Measurements from ENCODE around the gene MAGEA10. TPM values are rescaled to one million over a fixed set of nuclear protein-coding genes. Genes with fewer than 3 reads are reported as not detected.

The MAGEA10 gene
- total RNA-seq, 4 donors from 2014 or later = not detected

DNA sequence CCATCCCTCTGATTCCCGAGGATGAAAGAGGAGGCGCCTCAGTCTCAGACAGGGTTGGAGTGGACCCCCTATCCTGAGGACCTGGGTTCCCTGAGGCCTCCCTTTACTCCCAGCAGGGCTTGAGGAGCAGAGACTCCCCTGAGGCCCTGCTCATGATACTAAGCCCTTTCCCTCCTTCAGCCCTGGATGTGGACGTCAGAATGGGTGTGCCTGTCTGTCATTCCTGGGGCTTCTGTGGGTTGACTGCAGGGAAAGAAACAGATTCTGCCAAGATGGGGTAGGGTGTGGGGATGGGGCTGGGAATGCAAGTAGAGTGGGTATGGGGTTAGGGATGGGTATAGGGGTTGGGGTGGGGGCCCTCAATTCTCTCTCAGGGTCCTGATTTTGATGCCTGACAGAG lies 21.1 kb downstream of the MAGEA10 start:
- Histone ChIP-seq H3K4me1 (no peaks in the 10 kb centered on the region), H3K27ac (no peak overlapping the region), H3K36me3 (no peaks in the 10 kb centered on the region), H3K9me3 (no peaks in the 10 kb centered on the region), H3K4me3 (replicated peaks in 1 of 3) (no peak overlapping the region), H3K27me3 (no peaks in the 10 kb centered on the region)
- 90 to 100% methylated on average over 1 to 2 of the region's 3 CpGs for WGBS, 2 donors
- DNase-seq = no peak
- no peak for TF ChIP-seq CTCF (IDR thresholded peaks at IDR 0.05)
- TF ChIP-seq POLR2A (IDR thresholded peaks at IDR 0.05) = no peak
- intact Hi-C loops (cut with DNase I) = no loop called here

DNA sequence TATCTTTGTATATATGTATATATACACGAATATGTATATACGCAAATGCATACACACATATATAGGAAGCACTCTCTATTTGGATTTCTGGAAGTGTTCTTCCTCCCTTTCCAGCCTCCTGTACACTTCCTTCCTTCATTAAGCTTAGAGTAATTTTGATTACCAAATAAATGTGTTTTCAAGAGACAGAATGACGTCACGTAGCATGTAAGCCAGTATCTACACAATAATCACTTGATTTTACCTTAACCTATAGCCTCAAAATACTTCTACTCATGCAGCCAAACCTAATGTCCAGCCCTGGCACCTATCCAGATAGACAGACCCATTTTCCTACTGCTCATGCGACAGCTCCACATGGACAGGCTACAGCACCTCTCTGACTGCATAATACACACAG lies 29.9 kb downstream of the MAGEA10 start:
- H3K27ac ChIP-seq = no peak overlapping the region

GRCh38 chrX:152103866-152104265 lies 34.5 kb downstream of the MAGEA10 start:
- no peaks in the 10 kb centered on the region for H3K4me1 ChIP-seq
- H3K27ac ChIP-seq = no peak overlapping the region
- TF ChIP-seq CTCF (IDR thresholded peaks at IDR 0.05) (no peak), POLR2A (IDR thresholded peaks at IDR 0.05) (no peak)
- H3K36me3 ChIP-seq = no peaks in the 10 kb centered on the region
- WGBS, 2 donors = 88 to 91% methylated on average over 6 of the region's 6 CpGs
- DNase-seq = no peak
- no peaks in the 10 kb centered on the region for H3K9me3 ChIP-seq
- intact Hi-C loops (cut with DNase I) = no loop called here
- H3K4me3 ChIP-seq (replicated peaks in 1 of 3) = no peak overlapping the region
- no peaks in the 10 kb centered on the region for H3K27me3 ChIP-seq

More for the DNA sequence above, 29.9 kb downstream of the MAGEA10 start:
- no peaks in the 10 kb centered on the region for H3K36me3 ChIP-seq
- TF ChIP-seq POLR2A (IDR thresholded peaks at IDR 0.05) = no peak
- no peak for TF ChIP-seq CTCF (IDR thresholded peaks at IDR 0.05)
- intact Hi-C loops (cut with DNase I) = no loop called here
- H3K27me3 ChIP-seq = no peaks in the 10 kb centered on the region
- H3K9me3 ChIP-seq = no peaks in the 10 kb centered on the region
- WGBS, 2 donors = 94 to 96% methylated on average over 5 of the region's 5 CpGs
- no peak overlapping the region for H3K4me3 ChIP-seq (replicated peaks in 1 of 3)
- no peak for DNase-seq
- no peaks in the 10 kb centered on the region for H3K4me1 ChIP-seq

DNA sequence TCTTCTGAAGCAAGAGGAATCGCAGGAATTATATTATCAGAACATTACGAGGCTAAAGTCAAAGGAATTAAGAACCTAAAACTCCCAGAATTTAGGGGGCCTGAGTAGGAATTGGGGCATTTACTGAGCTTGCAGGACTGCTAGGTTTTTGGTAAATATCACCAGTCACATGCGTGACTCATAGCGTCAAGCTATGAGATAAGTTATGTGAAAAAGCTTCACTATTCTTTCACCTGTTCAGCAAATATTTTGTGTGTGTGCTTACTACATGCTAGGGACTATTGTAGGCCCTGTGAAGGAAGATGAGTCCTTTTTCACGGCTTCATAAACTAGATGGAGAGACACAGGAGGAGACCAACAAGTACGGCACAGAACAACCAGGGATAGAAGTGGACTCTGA lies 52.2 kb downstream of the MAGEA10 start:
- intact Hi-C loops (cut with DNase I) = no loop called here
- no peaks in the 10 kb centered on the region for H3K4me1 ChIP-seq
- no peak overlapping the region for H3K4me3 ChIP-seq (replicated peaks in 1 of 3)
- H3K36me3 ChIP-seq = no peaks in the 10 kb centered on the region
- H3K9me3 ChIP-seq = no peaks in the 10 kb centered on the region
- DNase-seq = no peak
- TF ChIP-seq CTCF (IDR thresholded peaks at IDR 0.05) = no peak
- no peak for TF ChIP-seq POLR2A (IDR thresholded peaks at IDR 0.05)
- no peaks in the 10 kb centered on the region for H3K27me3 ChIP-seq
- WGBS, 2 donors = 92 to 96% methylated on average over 6 of the region's 6 CpGs
- no peak overlapping the region for H3K27ac ChIP-seq

Other genes with a start within 250 kb of the MAGEA10 start
- gene MAGEA4, start 225.7 kb downstream of the MAGEA10 start, total RNA-seq = under 1 TPM in 1 of 4 donors, not detected in 3; 0.27 TPM
- gene GABRE, start 163.9 kb downstream of the MAGEA10 start, total RNA-seq = 10 to 100 TPM; 39.5 to 73.5 (median 43.1) TPM